ENCODE measurements around the gene OR5K1. TPM values are rescaled to one million over a fixed set of nuclear protein-coding genes. Genes with fewer than 3 reads are reported as not detected.

The OR5K1 gene
- total RNA-seq: not detected
- long read RNA-seq: 0 reads

DNA sequence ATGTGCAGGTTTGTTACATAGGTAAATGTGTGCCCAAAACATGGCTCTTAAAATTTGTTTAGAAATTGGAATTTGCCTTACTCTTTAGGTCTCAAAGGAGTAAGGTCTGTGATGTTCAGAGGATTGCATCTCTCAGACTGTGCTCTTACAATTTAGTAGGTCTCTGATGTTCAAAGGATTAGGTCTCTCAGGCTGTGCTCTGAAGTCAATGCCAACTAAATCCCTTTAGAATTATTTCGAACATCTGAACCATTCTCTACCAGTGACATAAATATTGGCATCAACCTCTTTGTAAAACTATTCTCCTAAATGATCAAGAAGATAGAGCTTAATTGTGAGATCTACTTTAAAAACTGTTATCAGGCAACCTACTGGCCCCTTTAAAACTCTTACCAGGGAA is at the start of gene OR5K1:
Gene OR5K1 (plus strand): TSS at position 301 of the 400 bp plus-strand sequence. CDS start 6,376 bp downstream, outside the sequence.
- intact Hi-C loops (cut with DNase I): no loop called here
- ATAC-seq (no peak), DNase-seq (no peak)

GRCh38 chr3:98432575-98432974 is 30.4 kb upstream of the OR5K1 start:
- no peak for DNase-seq
- no peak for ATAC-seq
- intact Hi-C loops (cut with DNase I): no loop called here

DNA sequence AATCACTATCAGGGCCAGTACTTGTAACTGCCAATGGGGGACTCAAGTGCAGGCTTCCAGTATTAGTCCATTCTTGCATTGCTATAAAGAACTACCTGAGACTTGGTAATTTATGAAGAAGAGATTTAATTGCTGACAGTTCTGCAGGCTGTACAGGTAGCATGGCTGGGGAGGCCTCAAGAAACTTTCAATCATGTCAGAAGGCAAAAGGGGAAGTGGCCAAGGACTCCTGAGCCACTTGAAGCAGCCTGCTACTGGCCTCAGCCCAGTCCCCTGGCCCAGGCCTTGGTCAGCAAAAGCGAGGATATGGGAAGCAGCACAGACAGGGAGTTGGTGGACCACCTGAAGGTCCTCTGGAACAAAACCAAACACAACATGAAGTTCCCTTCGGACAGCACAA is 29.2 kb upstream of the OR5K1 start:
- DNase-seq (no peak), ATAC-seq (no peak)
- intact Hi-C loops (cut with DNase I): no loop called here

DNA sequence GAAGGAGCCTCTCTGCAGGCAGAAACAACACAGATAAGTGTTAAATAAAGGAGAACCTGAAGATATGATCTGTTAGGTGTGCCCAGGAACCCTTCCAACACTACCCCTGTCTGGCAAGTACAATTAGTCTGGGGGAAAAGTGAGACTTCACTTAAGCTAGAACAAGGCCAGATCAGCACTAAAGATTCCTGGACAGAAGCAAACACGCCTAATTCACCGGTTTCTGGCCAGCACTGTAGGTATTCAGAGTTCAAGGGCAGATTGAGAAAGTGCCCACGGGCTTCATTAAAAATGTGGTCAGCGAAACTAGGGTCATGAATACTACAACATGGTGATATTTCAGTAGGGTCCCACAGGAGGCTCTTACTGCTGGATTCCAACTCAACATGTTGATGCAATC is 28.6 kb upstream of the OR5K1 start:
- ATAC-seq: no peak
- no peak for DNase-seq
- intact Hi-C loops (cut with DNase I): no loop called here

GRCh38 chr3:98440283-98440682 is 22.7 kb upstream of the OR5K1 start:
- intact Hi-C loops (cut with DNase I): no loop called here
- ATAC-seq: no peak

GRCh38 chr3:98445949-98446406 is 17.0 kb upstream of the OR5K1 start:
- ATAC-seq: no peak
- no peak for DNase-seq
- intact Hi-C loops (cut with DNase I): no loop called here

More at GRCh38 chr3:98440283-98440682, 22.7 kb upstream of the OR5K1 start:
- DNase-seq: no peak

DNA sequence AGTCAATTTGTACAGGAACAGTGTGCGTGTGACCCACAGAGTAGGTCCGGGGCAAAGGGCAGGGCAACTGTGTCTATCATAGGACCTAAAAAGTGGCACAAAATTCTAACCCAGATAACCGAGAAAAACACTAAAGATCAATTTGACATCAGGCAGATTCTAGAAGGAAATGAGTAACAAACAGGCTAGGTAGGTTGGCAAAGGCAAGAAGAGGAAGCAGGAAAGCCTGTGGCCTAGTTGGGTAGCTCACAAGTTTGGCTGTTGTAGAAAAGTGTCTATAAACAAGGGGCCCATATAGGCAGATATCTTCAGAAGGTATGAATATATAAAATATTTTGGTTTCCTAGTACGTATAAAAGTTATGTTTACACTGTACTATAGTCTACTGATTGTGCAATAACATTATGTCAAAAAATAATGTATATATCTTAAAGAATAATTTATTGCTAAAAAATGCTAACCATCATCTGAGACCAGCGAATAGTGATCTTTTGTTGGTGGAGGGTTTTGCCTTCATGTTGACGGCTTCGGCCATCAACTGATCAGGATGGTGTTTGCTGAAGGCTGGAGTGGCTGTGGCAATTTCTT is 13.3 kb upstream of the OR5K1 start:
- ATAC-seq: no peak
- no peak for DNase-seq
- intact Hi-C loops (cut with DNase I): no loop called here

DNA sequence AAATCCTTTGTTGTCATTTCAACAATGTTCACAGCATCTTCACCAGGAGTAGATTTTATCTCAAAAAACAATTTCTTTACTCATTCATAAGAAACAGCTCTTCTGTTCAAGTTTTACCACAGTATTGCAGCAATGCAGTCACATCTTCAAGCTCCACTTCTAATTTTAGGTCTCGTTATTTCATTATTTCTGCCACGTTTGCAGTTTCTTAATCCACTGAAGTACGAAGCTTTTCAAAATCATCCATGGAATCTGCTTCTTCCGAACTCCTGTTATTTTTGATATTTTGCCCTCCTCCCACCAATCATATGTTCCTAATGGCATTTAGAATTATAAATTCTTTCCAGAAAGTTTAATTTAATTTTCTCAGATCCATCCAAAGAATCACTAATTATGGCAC is 12.6 kb upstream of the OR5K1 start:
- ATAC-seq: no peak
- intact Hi-C loops (cut with DNase I): no loop called here
- DNase-seq: no peak

DNA sequence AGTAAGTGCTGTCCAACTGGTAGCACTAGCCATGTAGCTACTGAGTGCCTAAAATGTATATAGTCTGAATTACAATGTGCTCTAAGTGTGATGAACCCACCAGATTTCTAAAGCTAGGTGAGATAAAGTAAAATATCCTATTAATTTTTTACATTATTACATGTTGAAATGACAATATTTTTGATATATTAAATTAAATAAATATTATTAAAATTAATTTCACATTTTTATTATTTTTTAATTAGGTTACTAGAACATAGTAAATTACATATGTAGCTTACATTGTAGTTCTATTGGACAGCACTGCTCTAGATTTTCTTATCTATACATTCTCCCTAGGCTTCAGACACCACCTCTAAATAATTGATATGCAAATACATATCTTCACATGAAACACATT is 9.2 kb upstream of the OR5K1 start:
- DNase-seq (no peak), ATAC-seq (no peak)
- intact Hi-C loops (cut with DNase I): no loop called here

DNA sequence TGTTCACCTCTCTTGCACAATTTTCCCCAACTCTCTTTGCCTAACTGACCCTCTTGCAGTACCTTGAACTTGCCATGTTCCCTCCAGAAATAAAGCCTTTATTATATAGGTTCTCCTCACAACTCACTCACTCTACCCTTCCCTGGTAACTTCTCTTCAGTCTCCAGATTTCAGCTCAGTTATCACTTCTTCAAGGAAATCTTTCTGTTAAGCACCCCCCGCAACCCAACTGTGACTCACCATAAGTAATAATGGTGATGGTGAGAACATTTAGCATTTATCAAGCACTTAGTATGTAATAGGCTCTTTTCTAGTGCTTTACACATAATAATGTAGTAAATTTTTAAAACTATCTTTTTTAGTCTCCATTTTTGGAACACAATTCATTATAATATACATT is 8.1 kb upstream of the OR5K1 start:
- intact Hi-C loops (cut with DNase I): no loop called here
- no peak for DNase-seq
- ATAC-seq: no peak

- intact Hi-C loops (cut with DNase I): no loop called here
- ATAC-seq: no peak
- no peak for DNase-seq
Observed at GRCh38 chr3:98457543-98457942, 5.5 kb upstream of the OR5K1 start.

DNA sequence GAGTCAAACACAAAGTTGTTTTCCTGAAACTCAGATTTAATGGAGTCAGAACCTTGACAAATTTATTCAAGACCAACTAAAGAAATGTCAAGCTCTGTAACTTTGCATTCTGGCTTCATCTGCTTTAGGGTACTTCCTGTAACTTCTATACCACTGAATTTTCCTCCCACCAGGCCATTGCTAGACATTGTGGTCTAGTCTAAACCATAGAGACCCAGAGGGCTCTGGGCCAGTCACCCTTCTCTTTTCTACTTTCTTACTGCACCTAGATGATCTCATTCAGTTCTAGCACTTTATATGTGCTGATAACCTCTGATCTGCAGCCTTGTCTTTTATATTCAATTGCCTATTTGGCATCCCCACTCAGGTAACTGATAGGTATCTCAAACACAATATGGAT is 2.8 kb upstream of the OR5K1 start:
- no peak for ATAC-seq
- intact Hi-C loops (cut with DNase I): no loop called here
- no peak for DNase-seq

- no peak for DNase-seq
- intact Hi-C loops (cut with DNase I): no loop called here
- no peak for ATAC-seq
Observed at GRCh38 chr3:98482717-98483482, 19.9 kb downstream of the OR5K1 start.

DNA sequence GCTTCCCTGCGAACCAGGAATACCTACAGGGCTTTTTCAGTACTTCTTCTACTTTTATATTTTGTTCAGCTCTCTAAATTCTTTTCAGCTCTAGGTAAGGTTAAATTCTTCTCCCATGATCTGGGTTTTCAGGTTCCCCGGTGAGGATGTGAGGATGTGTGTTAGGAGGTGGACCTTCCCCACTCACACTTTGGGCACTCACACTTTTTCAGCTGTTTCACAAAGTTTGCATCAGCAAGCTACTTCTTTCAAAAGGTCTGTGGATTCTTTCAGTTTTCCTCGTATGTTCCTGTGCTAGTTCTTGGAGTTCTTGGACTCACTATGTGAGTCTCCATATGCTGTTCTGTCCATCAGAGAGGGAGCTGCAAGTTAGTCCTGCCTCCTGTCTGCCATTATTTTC is 20.6 kb downstream of the OR5K1 start:
- intact Hi-C loops (cut with DNase I): no loop called here
- DNase-seq: no peak
- ATAC-seq: no peak

DNA sequence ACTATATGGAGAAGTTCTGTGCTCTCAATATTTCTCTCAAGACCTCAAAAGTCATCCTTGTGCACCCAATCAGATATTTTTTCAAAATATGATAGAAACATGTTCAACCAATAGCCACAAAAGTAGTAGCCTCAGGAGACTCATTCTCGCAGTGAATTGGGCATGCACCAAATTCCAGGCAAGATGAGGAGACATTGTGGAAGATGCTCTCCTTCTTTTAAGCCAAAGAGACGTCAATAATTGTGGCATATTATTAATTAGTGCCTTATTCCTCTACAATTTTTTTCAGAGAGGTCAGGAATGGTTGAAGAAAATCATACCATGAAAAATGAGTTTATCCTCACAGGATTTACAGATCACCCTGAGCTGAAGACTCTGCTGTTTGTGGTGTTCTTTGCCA is 34.4 kb downstream of the OR5K1 start, which contains the start of gene OR5K2:
Gene OR5K2 (plus strand): TSS at position 301 of the 400 bp plus-strand sequence. CDS start 0 bp downstream, at position 301.
- ATAC-seq (no peak), DNase-seq (no peak)
- intact Hi-C loops (cut with DNase I): no loop called here

DNA sequence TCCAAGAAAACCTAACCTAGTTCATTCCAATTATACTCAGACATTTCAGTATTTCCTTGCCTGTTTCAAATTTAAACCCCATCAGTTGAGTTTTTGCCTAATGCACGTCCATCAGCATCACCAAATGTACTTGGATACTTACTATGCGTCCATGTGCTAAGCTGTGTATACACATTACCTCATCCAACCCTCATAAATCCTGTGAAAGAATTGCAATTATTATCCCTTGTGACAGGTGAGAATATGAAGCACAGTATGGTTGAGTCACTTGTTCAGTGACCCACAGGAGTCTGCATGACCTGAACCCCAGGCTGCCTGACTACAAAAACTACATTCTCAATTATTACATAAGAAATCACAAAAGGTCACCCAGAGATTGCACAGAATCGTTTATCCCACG is 37.0 kb downstream of the OR5K1 start:
- ATAC-seq (no peak), DNase-seq (no peak)
- intact Hi-C loops (cut with DNase I): no loop called here

- intact Hi-C loops (cut with DNase I): no loop called here
- ATAC-seq (no peak), DNase-seq (no peak)
Observed at GRCh38 chr3:98501270-98501669, 38.3 kb downstream of the OR5K1 start.

DNA sequence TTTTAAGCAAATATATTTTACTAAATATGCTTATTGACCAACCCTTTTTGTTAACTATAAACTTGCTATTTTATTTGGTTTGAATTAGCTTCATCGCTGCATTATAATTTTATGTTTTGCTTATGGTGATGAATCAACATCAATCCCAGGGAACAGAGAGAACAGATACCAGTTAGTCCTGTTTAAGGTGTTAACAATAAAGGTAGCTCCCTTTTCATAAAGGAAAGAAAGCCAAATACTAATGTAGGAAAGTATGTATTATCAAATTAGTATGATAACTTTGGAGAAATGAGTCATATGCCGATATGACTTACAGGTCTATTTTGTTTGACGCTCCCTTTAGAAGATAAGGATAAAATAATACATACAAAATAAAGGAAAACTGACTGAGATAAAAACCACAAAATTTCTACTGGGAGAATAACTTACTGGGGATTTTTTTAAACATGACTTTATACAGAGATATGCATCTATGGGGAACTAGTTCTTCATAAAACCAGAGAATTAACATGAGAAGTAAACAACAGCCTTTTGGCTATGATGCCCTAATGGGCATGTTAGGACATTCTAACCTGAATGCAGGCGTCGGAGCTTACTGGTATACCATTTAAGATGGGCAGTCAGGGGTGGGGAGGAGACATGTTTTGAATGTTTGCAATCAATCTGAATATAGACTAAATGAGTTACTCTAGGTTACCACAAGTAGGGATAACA is 39.0 kb downstream of the OR5K1 start:
- intact Hi-C loops (cut with DNase I): no loop called here
- no peak for ATAC-seq
- DNase-seq: no peak

DNA sequence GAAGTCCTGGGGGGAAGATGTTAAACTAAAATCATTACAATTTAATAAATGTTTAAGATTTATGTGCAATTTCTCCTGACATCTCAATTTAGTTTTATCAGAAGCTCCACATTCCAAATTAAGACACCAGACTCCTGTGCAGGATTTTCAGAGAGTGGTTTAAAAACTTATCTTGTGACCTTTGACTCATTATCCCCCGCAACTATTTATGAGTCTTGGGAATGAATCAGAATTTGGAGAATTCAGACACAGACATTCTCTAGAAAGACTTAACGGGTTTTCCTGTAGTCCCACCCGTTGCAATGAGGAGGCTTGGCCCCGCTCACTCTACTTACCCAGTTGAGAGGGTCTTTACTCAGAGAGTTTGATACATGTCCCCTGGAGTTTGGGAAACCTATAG is 41.5 kb downstream of the OR5K1 start:
- no peak for DNase-seq
- ATAC-seq: no peak
- intact Hi-C loops (cut with DNase I): no loop called here

DNA sequence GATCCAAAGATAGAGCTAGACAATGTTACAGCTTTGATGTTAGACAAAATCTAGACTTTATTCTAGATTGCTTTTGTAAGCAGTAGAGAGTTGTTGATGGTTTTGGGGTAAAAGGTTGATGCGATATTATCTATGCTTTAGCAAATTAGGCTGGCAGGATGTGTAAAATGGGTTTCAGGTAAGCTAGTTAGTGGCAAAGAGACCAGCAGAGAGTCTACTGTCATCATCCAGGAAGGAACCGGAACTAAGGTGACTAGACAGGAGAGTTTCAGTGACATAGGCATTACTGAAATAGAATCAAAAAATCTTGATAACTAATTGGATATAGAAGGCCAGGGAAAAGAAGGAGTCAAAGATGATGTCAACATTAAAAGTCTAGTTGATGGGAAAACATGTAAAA is 45.6 kb downstream of the OR5K1 start:
- ATAC-seq: no peak
- no peak for DNase-seq
- intact Hi-C loops (cut with DNase I): no loop called here
